ENCODE measurements around the gene LIF. TPM values are rescaled to one million over a fixed set of nuclear protein-coding genes. Genes with fewer than 3 reads are reported as not detected.

The LIF gene
- total RNA-seq, 6 donors from 2014 or later = 0.89 to 16.9 (median 3.8) TPM

GRCh38 chr22:30290342-30291057 lies 43.9 kb upstream of the LIF start:
- Histone ChIP-seq H3K36me3 (peaks cover 21 to 47% (median 43%) of the 10 kb centered on the region in 4 donors), H3K27me3 (no peaks in the 10 kb centered on the region), H3K4me3 (peak overlapping the region in 3 of 4 donors; percentile 75 to 98 (median 98)), H3K4me1 (peaks cover 42 to 52% (median 43%) of the 10 kb centered on the region in 4 donors), H3K9me3 (no peaks in the 10 kb centered on the region), H3K27ac (peak overlapping the region; percentile 94 to 99 (median 96))
- TF ChIP-seq EP300 (IDR thresholded peaks at IDR 0.05) (no peak), POLR2A (IDR thresholded peaks at IDR 0.05) (no peak), CTCF (IDR thresholded peaks at IDR 0.05) (no peak)
- DNase-seq (peak in 1 of 2 donors; percentile 46), ATAC-seq (ENCODE audit: low FRiP score in 2 of 2) (peak in 1 of 2 donors; percentile 2)
- 19 to 49% methylated on average over 2 to 3 of the region's 3 CpGs for WGBS, 2 donors

- no peaks in the 10 kb centered on the region for H3K27me3 ChIP-seq
- TF ChIP-seq CTCF (IDR thresholded peaks at IDR 0.05) (no peak), POLR2A (IDR thresholded peaks at IDR 0.05) (peak in 1 of 4 donors; percentile 7), POLR2AphosphoS5 (IDR thresholded peaks at IDR 0.05) (no peak), EP300 (IDR thresholded peaks at IDR 0.05) (no peak)
- peaks cover 25 to 48% (median 44%) of the 10 kb centered on the region in 4 donors for H3K36me3 ChIP-seq
- DNase-seq (no peak), ATAC-seq (ENCODE audit: low FRiP score in 2 of 2) (peak in 1 of 2 donors; percentile 1)
- H3K9me3 ChIP-seq = no peaks in the 10 kb centered on the region
- H3K27ac ChIP-seq = peak overlapping the region; percentile 94 to 99 (median 96)
- H3K4me1 ChIP-seq = peaks cover 42 to 52% (median 43%) of the 10 kb centered on the region in 4 donors
- peak overlapping the region in 3 of 4 donors; percentile 75 to 98 (median 98) for H3K4me3 ChIP-seq
- WGBS, 2 donors = 3 to 17% methylated on average over 7 to 12 of the region's 12 CpGs
Measured at GRCh38 chr22:30289980-30290313, 43.4 kb upstream of the LIF start.

DNA sequence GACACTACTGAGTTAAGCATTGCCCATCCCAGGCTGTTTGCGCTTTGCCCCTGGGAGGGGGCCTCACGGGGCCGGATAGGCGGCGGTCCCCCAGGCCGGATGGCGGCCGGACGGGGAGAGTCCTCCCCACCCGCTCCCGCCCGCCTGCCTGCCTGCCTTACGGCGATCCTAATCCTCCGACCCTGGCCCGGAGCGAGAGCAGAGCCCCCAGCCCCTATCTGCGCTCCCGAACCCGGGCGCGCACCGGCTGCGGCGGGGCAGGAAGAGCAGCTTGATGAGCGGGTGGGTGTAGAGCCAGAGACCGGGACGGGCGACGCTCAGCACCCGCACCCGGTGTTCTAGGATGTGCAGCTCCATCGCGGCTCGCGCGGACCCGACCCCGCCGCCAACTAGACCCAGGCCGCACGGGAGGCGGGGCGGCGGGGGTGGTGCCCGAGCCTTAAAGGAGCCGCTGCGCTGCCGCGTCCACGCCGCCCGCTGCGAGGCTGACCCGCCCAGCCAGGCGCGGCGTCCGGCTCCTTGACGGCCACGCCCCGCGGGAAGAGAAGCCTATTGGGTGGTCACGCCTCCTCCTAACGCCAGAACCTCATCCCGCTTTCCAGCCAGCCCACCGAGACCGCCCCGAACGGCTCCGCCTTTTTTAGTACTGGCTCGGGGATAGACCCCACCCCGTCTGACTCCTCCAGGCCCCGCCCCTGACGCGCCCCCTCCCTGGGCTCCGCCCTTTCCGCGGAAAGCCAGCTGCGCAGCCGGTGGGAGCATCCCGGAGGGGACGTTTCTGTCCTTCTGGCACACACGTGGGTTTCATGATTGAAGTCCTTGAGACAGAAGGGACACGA lies 42.8 kb upstream of the LIF start, which contains the start of gene CASTOR1:
Gene CASTOR1 (minus strand): TSS at position 365 of the 839 bp plus-strand sequence. CDS start 8 bp downstream, at position 357.
- peak; percentile 94 to 95 for ATAC-seq (ENCODE audit: low FRiP score in 2 of 2)
- peak; percentile 99 for DNase-seq
- peak within 1 kb of the TSS; percentile 94 to 99 (median 96) for H3K27ac ChIP-seq
- no peaks in the 10 kb centered on the region for H3K27me3 ChIP-seq
- H3K36me3 ChIP-seq = peaks cover 27 to 48% (median 42%) of the 10 kb centered on the region in 4 donors
- H3K4me3 ChIP-seq = peak within 1 kb of the TSS; percentile 67 to 98 (median 86)
- no peaks in the 10 kb centered on the region for H3K9me3 ChIP-seq
- TF ChIP-seq POLR2AphosphoS5 (IDR thresholded peaks at IDR 0.05) (peak; percentile 50 to 91), EP300 (IDR thresholded peaks at IDR 0.05) (peak in 1 of 4 donors; percentile 19), POLR2A (IDR thresholded peaks at IDR 0.05) (peak in 3 of 4 donors; percentile 62 to 93 (median 91)), CTCF (IDR thresholded peaks at IDR 0.05) (peak in 1 of 6 experiments; percentile 14)
- peaks cover 42 to 52% (median 43%) of the 10 kb centered on the region in 4 donors for H3K4me1 ChIP-seq
- WGBS, 2 donors = 0 to 1% methylated on average over 37 to 73 of the region's 85 CpGs

DNA sequence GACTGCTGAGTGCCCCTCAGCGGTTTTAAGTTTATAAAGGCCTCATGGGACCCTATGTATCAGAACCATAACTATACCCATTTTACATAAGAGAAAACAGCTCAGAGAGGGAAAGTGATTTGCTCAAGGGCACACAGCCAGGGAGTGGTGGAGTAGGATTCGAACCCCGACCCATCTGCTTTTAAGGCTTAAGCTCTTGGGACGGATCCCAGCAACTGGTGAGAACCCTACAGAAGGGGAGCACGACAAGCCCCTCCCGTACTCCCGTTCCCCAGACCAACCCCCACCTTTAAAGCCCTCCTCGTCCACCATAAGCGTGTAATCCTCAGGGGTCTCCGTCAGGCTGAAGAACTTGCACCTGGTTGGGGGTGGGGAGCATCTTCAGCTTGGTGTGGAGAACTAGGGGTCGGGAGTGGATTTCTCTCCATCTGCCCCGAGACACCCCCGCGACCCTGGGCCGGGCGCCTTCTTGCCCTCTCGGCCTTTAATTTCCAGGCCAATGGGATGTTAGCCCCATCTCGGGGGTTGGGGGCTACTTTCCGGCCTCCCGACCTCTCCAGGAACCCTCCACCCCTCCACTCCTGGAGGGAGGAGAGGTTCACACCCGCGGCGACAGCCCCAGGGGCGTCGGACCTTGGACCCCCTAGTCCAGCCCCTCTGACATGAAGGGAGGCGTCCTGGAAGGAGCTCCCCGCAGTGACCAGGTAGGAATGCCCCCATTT lies 42.0 kb upstream of the LIF start:
- peak overlapping the region; percentile 67 to 98 (median 86) for H3K4me3 ChIP-seq
- H3K27me3 ChIP-seq = no peaks in the 10 kb centered on the region
- 16 to 22% methylated on average over 11 to 25 of the region's 27 CpGs for WGBS, 2 donors
- H3K4me1 ChIP-seq = peaks cover 42 to 52% (median 43%) of the 10 kb centered on the region in 4 donors
- H3K36me3 ChIP-seq = peaks cover 19 to 47% (median 39%) of the 10 kb centered on the region in 4 donors
- H3K27ac ChIP-seq = peak overlapping the region; percentile 94 to 99 (median 96)
- H3K9me3 ChIP-seq = no peaks in the 10 kb centered on the region
- peak in 1 of 2 donors; percentile 86 for DNase-seq
- no peak for TF ChIP-seq EP300 (IDR thresholded peaks at IDR 0.05)
- TF ChIP-seq POLR2AphosphoS5 (IDR thresholded peaks at IDR 0.05) = no peak
- TF ChIP-seq POLR2A (IDR thresholded peaks at IDR 0.05) = no peak
- TF ChIP-seq CTCF (IDR thresholded peaks at IDR 0.05) = no peak
- ATAC-seq (ENCODE audit: low FRiP score in 2 of 2) = no peak

Measured in upper lobe of left lung (tissue), 6 donors.